Measurements from ENCODE around the gene HNRNPH1. TPM values are rescaled to one million over a fixed set of nuclear protein-coding genes. Genes with fewer than 3 reads are reported as not detected.

Gene HNRNPH1
- total RNA-seq, 1 donor from 2014 or later, result 1,138 TPM

DNA sequence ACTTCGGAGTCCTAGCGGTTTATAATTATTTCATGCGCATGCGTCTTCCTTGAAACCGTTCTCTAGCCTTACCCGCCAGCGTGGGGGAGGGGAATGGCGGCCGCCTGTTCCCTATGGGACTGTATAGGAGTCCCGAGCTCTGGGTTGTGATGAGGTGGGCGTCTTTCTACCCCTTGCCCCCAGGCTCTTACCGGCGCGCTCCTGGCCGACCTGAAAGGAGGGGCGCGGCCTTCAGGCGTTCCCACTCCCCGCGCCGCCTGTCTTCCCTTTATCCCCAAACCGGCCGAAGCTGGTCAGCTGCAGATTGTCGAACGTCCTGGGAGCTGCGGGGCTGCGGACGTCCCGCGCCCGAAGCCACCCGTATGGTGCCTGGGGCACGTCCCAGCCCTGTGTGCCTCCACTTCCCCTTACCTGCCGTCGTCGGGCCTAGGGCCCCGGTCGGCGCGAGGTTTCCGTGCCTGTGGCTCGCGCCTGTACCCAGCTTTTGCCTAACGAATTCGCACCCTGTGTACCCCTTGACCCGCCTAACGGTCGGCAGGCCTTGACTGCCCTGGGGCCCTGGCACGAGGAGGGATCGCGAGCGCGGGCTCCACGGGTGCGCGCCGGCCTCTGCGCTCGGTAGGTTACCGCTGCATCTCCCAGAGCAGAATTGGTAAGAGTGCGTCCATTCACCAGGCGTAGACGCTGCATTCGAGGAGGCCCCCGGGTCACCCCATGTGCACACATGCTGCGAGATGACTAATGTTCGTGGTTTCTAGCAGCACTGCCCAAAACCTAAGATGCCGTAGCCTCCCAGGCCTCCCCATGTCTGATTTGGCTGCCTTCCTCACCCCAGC lies 653 bp upstream of the HNRNPH1 start:
- Histone ChIP-seq H3K79me2 (ENCODE audit: low read depth) (peaks cover 44% of the 10 kb centered on the region), H3F3A (ENCODE audit: low read depth) (peaks cover 48% of the 10 kb centered on the region), H3K9me3 (ENCODE audit: low read depth) (no peaks in the 10 kb centered on the region), H3K27me3 (no peaks in the 10 kb centered on the region), H2AFZ (replicated peaks) (peak overlapping the region; percentile 69), H3K4me2 (peak overlapping the region; percentile 81), H3K36me3 (peaks cover 33% of the 10 kb centered on the region), H3K4me1 (peaks cover 34% of the 10 kb centered on the region), H3K27ac (peak overlapping the region; percentile 93), H4K20me1 (ENCODE audit: low read depth) (peaks cover 41% of the 10 kb centered on the region), H3K4me3 (peak overlapping the region; percentile 98), H3K9ac (peak overlapping the region; percentile 99)
- H3K27me3 Mint-ChIP-seq (ENCODE audit: insufficient read depth, low read depth), result peaks cover 12% of the 10 kb centered on the region
- peak; percentile 88 for DNase-seq (ENCODE audit: low spot score)
- H3K4me1 Mint-ChIP-seq, result peaks cover 41% of the 10 kb centered on the region
- TF ChIP-seq, protein P1, sequence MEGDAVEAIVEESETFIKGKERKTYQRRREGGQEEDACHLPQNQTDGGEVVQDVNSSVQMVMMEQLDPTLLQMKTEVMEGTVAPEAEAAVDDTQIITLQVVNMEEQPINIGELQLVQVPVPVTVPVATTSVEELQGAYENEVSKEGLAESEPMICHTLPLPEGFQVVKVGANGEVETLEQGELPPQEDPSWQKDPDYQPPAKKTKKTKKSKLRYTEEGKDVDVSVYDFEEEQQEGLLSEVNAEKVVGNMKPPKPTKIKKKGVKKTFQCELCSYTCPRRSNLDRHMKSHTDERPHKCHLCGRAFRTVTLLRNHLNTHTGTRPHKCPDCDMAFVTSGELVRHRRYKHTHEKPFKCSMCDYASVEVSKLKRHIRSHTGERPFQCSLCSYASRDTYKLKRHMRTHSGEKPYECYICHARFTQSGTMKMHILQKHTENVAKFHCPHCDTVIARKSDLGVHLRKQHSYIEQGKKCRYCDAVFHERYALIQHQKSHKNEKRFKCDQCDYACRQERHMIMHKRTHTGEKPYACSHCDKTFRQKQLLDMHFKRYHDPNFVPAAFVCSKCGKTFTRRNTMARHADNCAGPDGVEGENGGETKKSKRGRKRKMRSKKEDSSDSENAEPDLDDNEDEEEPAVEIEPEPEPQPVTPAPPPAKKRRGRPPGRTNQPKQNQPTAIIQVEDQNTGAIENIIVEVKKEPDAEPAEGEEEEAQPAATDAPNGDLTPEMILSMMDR (IDR thresholded peaks at IDR 0.05), result no peak
- no peak for TF ChIP-seq EZH2phosphoT487 (IDR thresholded peaks at IDR 0.05)
- no peak for TF ChIP-seq EZH2 (IDR thresholded peaks at IDR 0.05)
- peaks cover 37% of the 10 kb centered on the region for H3K36me3 Mint-ChIP-seq
- peak overlapping the region; percentile 99 for H3K27ac Mint-ChIP-seq
- peak overlapping the region; percentile 99 for H3K4me3 Mint-ChIP-seq
- H3K9me3 Mint-ChIP-seq, result no peaks in the 10 kb centered on the region

DNA sequence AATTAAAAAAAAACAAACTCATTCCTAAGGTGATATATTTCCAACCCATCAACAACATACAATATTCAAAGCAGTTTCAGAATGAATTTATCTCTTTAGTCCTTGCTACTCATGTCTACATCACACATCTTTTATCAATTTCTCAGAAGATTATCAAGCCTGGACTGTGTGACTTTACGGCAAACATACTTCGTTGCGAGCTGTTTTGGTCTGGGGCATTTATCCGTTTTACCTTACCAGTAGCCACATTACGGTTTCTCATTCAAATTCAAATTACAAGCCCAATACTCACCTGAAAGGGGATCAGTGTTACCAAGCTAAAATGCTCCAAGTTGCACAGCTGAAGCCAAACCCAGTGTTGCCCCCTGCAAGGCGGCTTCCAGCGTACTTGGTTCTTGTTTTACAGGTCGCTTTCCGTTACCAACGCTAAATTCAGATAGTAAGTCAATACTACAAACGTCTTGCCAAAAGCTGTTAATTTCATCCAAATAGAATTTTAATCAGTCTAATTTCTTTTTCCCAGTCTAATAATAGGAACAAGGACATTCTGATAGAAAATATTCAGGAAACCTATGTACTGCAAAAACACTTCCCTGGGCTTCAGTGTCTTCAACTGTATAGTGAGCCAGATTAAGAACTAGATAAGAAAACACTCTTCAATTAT lies 1.8 kb downstream of the HNRNPH1 start:
- peaks cover 53% of the 10 kb centered on the region for H3K36me3 Mint-ChIP-seq
- H3K4me3 Mint-ChIP-seq, result peak overlapping the region; percentile 99

DNA sequence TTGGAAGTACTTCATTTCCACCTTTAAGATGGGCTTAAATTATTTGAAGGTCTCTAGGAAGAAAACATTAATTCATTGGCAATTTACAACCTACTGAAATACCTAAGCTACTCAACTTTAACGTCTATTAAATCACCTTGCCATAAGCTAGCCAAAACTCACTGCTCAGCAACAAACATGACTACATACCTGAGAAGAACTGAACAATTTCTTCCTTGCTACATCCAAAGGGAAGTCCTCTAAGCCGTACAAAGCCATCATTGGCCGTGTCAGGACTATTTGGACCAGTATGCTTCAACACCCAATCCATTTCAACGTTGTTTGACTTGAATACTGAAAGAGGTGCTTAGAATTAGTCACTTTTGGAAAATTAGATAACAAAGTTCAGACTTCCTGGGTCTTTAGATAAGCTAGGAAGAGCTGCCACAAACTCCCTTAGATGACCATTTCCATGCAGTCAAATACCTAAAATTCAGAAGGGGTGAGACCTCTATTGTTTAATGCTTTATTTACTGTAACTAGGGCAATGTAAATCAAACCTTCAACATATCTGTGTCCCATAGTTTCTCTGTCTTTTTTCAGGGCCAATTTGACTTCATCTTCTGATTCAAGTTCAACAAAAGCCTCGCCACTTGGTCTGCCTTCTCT lies 2.6 kb downstream of the HNRNPH1 start:
- Histone ChIP-seq H3K4me1 (peaks cover 42% of the 10 kb centered on the region), H3K79me2 (ENCODE audit: low read depth) (peaks cover 77% of the 10 kb centered on the region), H3K27ac (no peak overlapping the region), H3K27me3 (no peaks in the 10 kb centered on the region), H4K20me1 (ENCODE audit: low read depth) (peaks cover 74% of the 10 kb centered on the region), H3K9ac (peak overlapping the region; percentile 40), H3F3A (ENCODE audit: low read depth) (peaks cover 81% of the 10 kb centered on the region), H3K9me3 (ENCODE audit: low read depth) (no peaks in the 10 kb centered on the region), H2AFZ (replicated peaks) (no peak overlapping the region), H3K4me3 (peak overlapping the region; percentile 98), H3K4me2 (peak overlapping the region; percentile 99), H3K36me3 (peaks cover 63% of the 10 kb centered on the region)
- DNase-seq (ENCODE audit: low spot score), result no peak
- Mint-ChIP-seq H3K27ac (no peak overlapping the region), H3K9me3 (no peaks in the 10 kb centered on the region), H3K36me3 (peaks cover 60% of the 10 kb centered on the region), H3K4me1 (peaks cover 55% of the 10 kb centered on the region), H3K27me3 (ENCODE audit: insufficient read depth, low read depth) (peaks cover 16% of the 10 kb centered on the region), H3K4me3 (peak overlapping the region; percentile 99)
- no peak for TF ChIP-seq EZH2phosphoT487 (IDR thresholded peaks at IDR 0.05)
- no peak for TF ChIP-seq EZH2 (IDR thresholded peaks at IDR 0.05)
- TF ChIP-seq, protein P1 (IDR thresholded peaks at IDR 0.05), result no peak

More for the DNA sequence above, 1.8 kb downstream of the HNRNPH1 start:
- Mint-ChIP-seq H3K27ac (peak overlapping the region; percentile 86), H3K9me3 (no peaks in the 10 kb centered on the region), H3K27me3 (ENCODE audit: insufficient read depth, low read depth) (peaks cover 12% of the 10 kb centered on the region), H3K4me1 (peaks cover 52% of the 10 kb centered on the region)
- TF ChIP-seq EZH2 (IDR thresholded peaks at IDR 0.05) (no peak), EZH2phosphoT487 (IDR thresholded peaks at IDR 0.05) (no peak)
- TF ChIP-seq, protein P1 (IDR thresholded peaks at IDR 0.05), result no peak
- Histone ChIP-seq H3K36me3 (peaks cover 55% of the 10 kb centered on the region), H2AFZ (replicated peaks) (no peak overlapping the region), H4K20me1 (ENCODE audit: low read depth) (peaks cover 66% of the 10 kb centered on the region), H3K27me3 (no peaks in the 10 kb centered on the region), H3K79me2 (ENCODE audit: low read depth) (peaks cover 69% of the 10 kb centered on the region), H3K27ac (peak overlapping the region; percentile 22), H3K9me3 (ENCODE audit: low read depth) (no peaks in the 10 kb centered on the region), H3K4me1 (peaks cover 42% of the 10 kb centered on the region), H3K9ac (peak overlapping the region; percentile 83), H3K4me2 (peak overlapping the region; percentile 99), H3K4me3 (peak overlapping the region; percentile 98), H3F3A (ENCODE audit: low read depth) (peaks cover 72% of the 10 kb centered on the region)
- no peak for DNase-seq (ENCODE audit: low spot score)

Measured in neural progenitor cell (in vitro differentiated cells).